Activated CD4-positive, alpha-beta T cell treated with anti-CD3 and anti-CD28 coated beads, Interleukin-2, Interleukin-4, amounts not matched to agents 100 ng/mL and 50 ng/mL, durations not matched to agents 16 hours and 8 hours (primary cell): Measurements from ENCODE around the gene MDC1.
"Not testable (repeated sequence)": the region's sequence is repeated elsewhere in the genome, so short reads cannot be mapped to it uniquely, and the experiment has no call there.

Source experiments
- DNase-seq: peaks from one replicate; pipeline ENCODE4 v3.0.0-alpha.2; 2020; ENCODE audit warnings: low spot score

The MDC1 gene

DNA sequence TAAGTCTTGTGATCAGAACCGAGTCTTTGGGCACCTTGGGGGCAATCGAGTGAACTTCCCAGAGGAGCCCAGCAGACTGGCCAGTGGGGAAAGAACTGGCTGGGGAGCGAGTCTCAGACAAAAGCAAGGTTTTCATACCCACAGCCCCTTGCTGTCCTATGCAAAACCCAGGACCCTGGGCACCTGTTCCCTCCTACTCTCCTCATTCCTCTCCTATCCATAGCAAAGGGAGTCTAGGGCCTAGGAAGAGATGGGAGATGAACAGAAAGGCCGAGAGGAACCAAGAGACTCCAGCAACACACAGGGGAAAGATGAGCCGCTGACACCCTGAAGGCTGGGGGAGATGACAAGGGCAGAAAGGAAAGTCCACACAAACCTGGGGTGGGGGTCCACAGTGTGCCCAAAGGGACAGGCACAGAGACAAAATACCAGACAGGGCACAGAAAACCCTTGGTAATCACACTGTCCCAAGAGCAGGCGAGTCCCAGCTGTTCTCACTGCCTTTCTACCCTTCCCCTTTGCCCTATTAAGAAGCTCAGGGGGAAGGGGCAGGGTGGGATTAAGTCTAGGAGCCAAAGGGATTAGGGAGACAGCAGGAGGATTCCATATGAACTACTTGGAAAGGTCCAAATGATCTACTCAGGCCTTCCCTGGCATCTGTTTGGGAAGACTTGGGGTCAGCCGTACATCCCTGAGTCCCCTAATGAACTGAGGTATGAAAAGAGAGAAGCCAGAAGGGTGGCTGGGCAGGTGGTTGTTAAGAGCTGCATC is 37.1 kb downstream of the MDC1 start:
- DNase-seq, result no peak

DNA sequence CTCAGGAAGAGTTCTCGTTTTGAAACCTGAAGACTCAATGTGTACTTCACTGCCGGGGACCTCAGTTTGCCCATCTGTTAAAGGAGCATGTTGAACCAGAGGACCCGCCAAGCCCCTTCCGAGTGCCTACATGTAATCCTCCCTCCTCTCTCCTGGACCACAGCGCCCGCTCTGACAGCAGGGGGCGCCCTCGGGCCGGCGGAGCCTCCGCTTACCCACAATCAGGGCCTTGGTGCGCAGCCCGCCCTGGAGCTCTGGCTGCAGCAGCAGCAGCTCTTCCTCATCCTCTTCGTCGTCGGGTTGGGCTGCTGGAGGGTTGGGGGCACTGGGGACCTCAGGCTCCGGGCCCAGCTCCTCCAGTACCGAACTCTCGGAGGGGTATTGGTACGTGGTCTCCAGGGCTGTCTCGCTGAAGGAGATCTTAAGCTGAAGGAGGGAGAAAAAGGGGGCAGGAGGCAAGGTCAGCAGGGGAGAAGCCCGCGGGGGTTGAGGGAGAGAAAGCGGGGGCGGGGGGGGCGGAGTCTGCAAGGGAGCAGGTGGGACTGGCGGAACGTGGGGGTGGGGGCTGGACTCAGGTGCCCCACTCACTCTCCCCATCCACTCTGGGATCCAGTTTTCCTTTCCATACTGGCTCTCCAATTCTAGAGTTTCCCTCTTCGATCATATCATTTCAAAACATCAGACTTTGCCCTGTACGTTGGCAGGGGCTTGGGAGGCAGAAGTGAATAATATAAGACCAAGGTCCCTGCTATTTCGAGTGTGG is 37.9 kb downstream of the MDC1 start:
- peak; percentile 94 for DNase-seq

DNA sequence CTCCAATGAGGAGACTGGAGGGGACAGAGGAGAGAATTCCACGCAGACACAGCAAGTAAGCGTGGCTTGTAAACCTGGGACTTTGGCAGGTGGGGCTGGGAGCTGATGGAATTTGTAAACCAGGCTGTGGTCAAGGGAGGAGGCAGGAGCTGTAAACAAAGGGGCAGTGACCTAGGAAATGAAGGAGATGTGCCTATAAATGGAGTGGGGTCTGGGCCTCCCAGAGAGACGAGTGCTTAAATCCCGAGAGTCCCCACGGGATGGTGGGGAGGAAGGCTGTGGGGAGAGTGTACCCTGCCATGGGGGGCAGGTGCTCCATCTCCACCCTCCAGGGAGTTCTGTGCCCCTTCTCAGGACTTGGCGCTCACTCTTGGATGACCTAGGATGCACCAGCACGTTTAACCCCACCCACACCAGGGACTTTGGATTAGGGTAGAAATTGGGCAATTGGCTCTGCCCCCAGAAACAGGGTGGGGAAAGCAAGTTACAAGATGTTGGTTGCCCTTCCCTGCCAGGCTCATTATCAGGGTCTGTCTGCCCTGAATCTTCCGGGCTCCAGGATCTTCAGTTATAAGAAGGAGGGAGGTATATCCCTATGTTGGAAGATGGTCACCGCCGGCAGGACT is 40.3 kb downstream of the MDC1 start:
- no peak for DNase-seq

DNA sequence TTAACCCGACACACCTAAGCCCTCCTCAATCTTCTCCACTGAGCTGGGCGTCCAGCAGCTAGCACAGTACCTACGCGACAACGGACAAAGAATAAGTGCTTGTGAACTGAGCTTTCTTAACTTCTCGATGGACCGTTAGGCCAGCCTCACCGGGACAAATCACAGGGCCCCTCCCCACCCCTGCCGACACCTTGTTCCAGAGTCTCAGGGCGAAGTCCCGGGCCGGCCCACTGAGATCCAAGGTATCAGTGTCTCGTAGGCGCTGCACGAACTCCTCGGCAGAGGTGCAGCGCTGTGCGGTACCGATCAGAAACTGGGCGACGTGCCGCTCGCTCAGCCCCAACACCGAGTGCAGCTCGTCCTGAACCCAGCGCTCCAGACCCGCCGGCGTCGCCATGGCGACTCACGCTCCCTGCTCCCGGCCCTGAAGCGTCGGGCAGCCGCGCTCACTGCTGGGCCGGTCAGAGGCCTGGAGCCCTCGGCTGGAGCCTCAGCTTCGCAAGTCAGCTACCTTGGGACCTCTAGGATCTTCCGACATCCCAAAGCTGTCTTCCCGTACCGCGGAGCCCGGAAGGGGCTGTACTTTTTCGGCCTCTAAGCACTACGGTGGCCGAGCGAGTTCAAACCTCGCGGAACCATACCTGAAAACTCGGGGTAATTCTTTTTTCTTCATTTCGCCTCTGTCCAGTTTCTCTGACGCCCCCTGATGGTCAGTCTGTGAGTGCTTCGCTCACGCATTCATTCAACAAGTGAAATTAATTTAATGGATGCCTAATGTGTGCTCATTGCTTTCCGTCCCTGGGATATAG is 44.4 kb downstream of the MDC1 start, which contains the start of gene DHX16:
TSS of gene DHX16 (minus strand) at position 562 of the 809 bp plus-strand sequence. CDS start at position 397, 165 bp downstream.
- DNase-seq, result peak; percentile 96

DNA sequence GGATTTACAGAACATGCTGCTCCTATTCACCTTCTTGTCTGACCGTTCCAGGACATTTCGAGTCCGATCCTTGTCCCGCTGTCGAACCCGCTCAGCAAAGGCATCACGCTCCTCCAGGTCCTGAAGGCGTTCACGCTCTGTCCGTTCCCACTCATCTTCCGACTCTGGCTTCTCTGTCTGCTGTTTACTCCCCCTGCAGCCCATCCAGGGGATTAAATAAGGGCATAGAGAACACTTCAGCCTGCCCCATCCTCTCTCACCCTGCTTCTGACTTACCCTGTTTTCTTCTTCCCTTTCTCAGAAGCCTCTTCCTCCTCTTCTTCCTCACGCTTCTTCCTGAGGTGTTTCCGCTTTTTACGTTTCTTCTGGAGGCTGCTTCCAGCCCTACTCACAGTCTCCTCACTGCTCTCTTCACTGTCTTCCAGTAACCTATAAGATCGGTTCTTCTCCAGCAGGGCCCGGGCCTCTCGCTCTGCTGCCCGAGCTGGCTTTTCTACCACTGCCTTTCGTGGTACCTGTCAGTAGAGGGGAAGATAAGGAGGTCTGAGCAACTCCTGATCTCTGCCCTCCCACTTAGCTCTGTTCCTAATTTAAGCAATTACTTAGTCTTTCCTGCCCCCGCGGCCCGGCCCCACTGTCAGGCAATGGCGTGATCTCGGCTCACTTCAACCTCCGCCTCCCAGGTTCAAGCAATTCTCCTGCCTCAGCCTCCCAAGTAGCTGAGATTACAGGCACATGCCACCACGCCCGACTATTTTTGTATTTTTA is 46.1 kb downstream of the MDC1 start:
- no peak for DNase-seq

DNA sequence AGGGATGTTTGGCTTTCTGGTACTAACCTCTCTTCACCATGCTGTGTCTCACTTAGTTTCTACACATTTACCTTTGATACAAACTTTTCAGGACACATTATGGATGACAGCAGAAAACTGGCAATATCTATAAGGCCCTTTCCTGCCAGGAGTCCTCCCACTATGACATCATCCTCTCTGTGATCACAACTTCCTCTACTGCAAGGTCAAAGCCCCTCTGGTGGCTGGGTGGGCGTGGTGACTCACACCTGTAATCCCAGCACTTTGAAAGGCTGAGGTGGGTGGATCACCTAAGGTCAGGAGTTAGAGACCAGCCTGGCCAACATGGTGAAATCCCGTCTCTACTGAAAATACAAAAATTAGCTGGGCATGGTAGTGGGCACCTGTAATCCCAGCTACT is 50.8 kb downstream of the MDC1 start:
- not testable (repeated sequence) for DNase-seq

DNA sequence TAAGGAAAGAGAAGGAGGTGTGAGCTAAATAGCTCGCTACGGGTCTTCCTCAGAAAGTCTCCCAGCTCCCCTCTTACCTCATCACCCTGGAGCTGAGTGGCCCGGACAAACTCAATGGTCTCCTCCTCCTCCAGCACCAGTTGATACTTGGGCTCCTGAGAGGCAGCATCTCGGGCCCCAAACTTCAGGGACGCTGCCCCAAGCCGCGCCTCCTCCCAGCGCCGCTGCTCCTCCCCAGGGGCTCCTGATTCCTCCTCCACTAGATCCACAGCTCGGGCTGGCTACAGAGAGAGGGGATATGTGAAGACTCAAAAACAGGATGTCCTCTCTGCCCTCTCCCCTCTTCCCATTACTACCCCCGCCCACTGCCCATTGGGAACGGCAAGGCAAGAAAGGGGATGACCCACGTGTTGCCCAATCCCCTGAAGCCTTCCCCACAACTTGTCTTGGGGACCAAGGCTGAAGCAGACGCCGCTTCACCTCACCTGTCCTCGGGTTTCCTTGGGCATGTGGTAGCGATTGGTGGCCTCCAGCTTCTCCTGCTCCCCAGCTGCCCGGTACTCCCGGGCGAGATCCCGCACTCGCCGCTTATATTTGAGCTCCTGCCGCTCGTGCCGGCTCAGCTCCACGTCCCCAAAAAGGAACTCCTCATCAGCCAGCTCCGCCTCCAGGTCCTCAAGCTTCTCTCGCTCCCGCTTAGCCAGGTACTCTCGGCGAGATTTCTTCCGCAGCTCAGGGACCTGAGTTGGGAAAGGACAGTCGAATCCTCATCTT is 51.9 kb downstream of the MDC1 start:
- no peak for DNase-seq

DNA sequence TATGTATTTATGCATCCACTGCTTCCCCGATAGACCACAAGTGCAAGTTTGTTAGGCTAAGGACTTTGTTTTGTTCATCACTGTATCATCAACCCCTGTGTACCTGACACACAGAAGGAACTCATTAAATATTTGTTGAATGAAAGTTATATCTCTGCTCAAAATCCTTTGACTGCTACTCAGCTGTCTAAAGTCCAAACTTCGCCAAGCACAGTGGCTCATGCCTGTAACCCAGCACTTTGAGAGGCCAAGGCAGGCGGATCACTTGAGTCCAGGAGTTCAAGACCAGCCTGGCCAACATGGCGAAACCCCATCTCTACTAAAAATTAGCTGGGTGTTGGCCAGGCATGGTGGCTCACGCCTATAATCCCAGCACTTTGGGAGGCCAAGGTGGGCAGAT is 59.2 kb downstream of the MDC1 start:
- DNase-seq, result not testable (repeated sequence)

DNA sequence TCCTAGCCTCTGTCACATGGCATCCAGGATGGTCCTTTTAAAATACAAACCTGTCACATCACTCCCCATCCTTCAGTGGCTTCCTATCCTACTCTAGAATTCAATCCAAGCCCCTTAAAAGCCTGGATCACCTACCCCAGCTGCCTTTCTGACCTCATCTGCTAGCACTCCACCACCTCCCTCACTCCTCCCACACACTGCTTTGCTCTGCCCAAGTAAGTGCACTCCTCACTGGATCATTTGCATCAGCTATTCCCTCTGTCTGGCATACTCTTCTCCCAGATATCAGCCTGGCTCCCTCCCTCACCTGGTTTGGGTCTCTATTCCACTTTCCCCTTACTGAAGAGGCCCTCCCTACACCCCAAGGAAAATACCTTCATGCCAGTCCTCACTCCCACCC is 59.6 kb downstream of the MDC1 start:
- DNase-seq, result no peak

DNA sequence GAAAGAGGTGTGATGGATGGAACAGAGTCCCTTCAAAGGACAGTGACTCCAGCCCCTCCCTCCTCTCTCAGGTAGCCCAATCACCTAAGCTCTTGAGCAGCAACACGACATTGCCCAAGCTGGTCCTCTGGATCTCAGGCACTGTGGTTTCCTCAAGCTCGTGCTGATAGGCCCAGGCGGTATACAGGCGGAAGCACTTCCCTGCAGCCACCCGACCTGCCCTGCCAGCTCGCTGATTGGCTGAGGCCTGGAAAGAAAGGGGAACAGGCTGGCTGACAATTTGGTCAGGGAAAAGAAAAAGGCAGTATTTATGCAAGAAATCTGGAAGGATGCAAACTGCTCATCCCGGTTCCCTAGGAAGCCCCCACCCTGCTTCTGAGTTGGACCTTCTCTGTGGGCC is 60.6 kb downstream of the MDC1 start:
- DNase-seq, result no peak

DNA sequence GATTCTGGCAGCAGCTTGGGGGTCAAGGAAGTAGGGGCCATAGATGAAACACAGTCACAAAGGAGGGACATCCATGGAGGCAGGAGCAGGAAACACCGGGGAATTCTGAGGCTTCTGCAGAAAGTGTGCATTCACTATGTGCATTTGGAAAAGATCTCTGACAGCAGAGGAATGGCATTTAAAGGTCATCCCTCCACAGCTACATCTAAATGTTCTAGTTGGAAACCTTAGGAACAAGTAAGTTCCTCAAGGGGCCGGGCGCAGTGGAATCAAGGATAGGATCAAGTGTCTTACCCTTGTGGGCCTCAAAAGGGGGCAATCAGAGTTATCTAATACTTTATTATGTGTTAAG is 61.4 kb downstream of the MDC1 start:
- DNase-seq, result no peak

DNA sequence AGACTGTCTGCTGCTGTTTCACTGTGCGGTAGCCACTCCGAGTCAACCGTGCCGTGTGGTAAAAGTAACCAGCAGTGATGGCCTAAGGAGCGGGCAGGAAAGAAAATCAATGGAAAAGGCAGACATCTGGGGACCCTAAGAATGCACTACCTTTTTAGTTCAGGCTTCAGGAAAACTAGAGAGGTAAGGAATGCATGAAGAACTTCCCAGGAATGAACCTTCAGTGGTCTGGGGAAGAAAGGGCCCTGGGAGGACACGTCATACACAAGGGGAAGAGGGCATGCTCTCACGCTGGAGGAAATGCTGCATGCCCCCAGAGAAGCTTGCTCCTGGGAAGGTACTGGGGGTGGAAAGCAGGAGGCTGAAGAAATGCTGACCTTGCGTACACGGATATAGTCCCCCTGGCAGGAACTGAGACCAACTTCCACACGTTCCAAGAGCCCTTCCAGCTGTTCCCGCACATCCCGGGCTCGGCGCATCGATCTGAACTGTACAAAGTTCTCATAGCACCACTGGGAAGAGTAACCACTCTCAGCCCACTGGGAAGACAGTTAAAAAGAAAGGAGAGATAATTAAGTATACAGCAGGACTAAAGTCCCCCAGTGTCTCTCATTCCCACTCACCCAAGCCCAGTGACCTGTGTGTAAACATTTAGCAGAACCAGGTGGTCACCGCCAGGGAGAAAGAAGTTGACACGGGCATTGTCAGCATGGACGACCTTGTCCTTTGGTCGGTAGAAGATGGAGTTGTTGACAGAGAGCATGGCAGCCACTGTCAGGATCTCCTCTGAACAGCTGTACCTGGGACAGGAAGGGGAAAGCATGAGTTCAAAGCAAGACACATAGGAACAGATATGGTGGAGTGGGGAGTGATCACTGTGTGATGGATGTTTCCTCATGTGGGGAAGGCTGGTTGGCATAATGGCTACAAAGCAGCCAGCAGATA is 62.0 kb downstream of the MDC1 start:
- DNase-seq, result no peak

DNA sequence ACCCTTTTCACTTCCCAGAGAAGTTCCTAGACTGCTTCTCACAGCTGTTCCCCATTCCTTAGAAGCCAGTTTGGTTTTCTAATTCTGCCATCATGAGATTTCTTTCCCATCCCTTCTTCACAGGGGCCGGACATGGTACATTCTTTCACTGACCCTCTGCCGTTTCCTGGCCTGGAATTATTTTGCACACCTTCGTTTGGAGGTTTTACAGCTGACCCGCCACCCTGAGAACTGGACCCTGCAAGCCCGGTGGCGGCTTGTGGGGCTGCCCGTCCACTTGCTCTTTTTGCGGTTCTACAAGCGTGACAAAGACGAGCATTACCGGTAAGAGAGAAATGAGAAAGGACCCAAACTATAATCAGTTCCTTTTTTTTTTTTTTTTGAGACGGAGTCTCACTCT is 65.9 kb downstream of the MDC1 start:
- no peak for DNase-seq
